Measurements from ENCODE around the gene DTYMK. TPM values are rescaled to one million over a fixed set of nuclear protein-coding genes. Genes with fewer than 3 reads are reported as not detected.

The DTYMK gene
- total and polyA plus RNA-seq, 2 donors (not counting 3 experiments of a cell fraction or from before 2014, with no cell fraction given), result 67.0 to 104 TPM

DNA sequence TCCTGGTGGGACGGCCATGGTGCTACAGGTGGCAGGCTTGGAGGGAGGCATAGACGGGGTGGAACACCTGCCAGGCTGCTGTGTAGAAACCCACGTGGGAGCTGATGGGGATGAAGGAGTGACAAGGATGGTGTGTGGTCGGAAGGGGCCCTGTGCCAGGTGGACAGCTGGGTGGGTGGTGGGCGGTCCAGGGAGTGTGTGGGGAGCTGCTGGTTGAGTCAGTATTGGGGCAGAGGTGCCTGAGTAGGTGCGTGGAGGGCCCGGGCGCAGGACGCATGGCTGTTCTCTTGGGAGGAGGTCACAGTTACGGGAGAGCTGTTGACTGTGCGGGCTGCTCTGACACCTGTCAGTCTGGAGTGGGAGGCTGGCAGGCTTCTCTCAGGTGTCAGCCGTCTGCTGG, 35.2 kb upstream of the DTYMK start:
- Histone ChIP-seq H4K20me1 (replicated peaks; ENCODE audit: control insufficient read depth, extremely low read depth, insufficient read depth, low read length) (no peaks in the 10 kb centered on the region), H3K27ac (ENCODE audit: insufficient read depth, low read depth, low read length) (no peak overlapping the region), H3K9me1 (replicated peaks; ENCODE audit: control insufficient read depth, extremely low read depth, insufficient read depth, low read length) (no peaks in the 10 kb centered on the region), H3K9me3 (replicated peaks; ENCODE audit: control insufficient read depth, insufficient read depth, low read length) (no peaks in the 10 kb centered on the region), H3K36me3 (ENCODE audit: control insufficient read depth in 2 of 2, extremely low read depth in 1 of 2, insufficient read depth in 2 of 2, low read length in 2 of 2) (peaks cover 0 to 21% of the 10 kb centered on the region in 2 experiments), H3K9ac (replicated peaks; ENCODE audit: extremely low read depth, insufficient read depth, low read length) (no peak overlapping the region), H2AFZ (ENCODE audit: low read depth, low read length) (no peak overlapping the region), H3K4me1 (ENCODE audit: control insufficient read depth, extremely low read depth, insufficient read depth, low read length) (no peaks in the 10 kb centered on the region), H3K4me3 (replicated peaks in 1 of 3; ENCODE audit: insufficient read depth in 1 of 3, low read depth in 1 of 3, low read length in 3 of 3) (no peak overlapping the region), H3K79me2 (ENCODE audit: control insufficient read depth, insufficient read depth, low read length) (no peaks in the 10 kb centered on the region), H3K4me2 (ENCODE audit: insufficient read depth, low read length) (no peak overlapping the region), H3K27me3 (ENCODE audit: control insufficient read depth in 2 of 2, insufficient read depth in 2 of 2, low read length in 2 of 2) (no peaks in the 10 kb centered on the region)
- BruUV-seq (replicated peaks), result no TSS peak
- TF ChIP-seq MYC (IDR thresholded peaks at IDR 0.05; ENCODE audit: low read depth, low read length), result no peak
- no peak for TF ChIP-seq EZH2 (IDR thresholded peaks at IDR 0.05; ENCODE audit: borderline replicate concordance, low read depth, low read length, severe bottlenecking)
- TF ChIP-seq, protein P1, sequence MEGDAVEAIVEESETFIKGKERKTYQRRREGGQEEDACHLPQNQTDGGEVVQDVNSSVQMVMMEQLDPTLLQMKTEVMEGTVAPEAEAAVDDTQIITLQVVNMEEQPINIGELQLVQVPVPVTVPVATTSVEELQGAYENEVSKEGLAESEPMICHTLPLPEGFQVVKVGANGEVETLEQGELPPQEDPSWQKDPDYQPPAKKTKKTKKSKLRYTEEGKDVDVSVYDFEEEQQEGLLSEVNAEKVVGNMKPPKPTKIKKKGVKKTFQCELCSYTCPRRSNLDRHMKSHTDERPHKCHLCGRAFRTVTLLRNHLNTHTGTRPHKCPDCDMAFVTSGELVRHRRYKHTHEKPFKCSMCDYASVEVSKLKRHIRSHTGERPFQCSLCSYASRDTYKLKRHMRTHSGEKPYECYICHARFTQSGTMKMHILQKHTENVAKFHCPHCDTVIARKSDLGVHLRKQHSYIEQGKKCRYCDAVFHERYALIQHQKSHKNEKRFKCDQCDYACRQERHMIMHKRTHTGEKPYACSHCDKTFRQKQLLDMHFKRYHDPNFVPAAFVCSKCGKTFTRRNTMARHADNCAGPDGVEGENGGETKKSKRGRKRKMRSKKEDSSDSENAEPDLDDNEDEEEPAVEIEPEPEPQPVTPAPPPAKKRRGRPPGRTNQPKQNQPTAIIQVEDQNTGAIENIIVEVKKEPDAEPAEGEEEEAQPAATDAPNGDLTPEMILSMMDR (IDR thresholded peaks at IDR 0.05; ENCODE audit: extremely low read depth in 1 of 2, insufficient read depth in 1 of 2, low read depth in 1 of 2, low read length in 2 of 2), result no peak
- no peak for TF ChIP-seq POLR2A (IDR thresholded peaks at IDR 0.05; ENCODE audit: low read depth, low read length)
- no peak for TF ChIP-seq POLR2AphosphoS5 (IDR thresholded peaks at IDR 0.05; ENCODE audit: insufficient read depth, low read depth, low read length)
- TF ChIP-seq GATA2 (IDR thresholded peaks at IDR 0.05; ENCODE audit: insufficient read depth, insufficient read length, low read depth, low read length), result no peak
- dilution Hi-C loops (cut with MboI; ENCODE audit: extremely low pct_ligation_motif_present, low sequenced_read_pairs) (no loop called here), intact Hi-C loops (cut with micrococcal nuclease) (no loop called here)
- ChIA-PET CTCF (interaction anchor here (1.0 kb wide), 1 partner anchor 12 kb away, joined by 3 read pairs; the partner anchor contains the start of gene D2HGDH), POLR2A (no interaction called here)
- FAIRE-seq (no peak), DNase-seq (ENCODE audit: low read depth, low spot score) (no peak)

DNA sequence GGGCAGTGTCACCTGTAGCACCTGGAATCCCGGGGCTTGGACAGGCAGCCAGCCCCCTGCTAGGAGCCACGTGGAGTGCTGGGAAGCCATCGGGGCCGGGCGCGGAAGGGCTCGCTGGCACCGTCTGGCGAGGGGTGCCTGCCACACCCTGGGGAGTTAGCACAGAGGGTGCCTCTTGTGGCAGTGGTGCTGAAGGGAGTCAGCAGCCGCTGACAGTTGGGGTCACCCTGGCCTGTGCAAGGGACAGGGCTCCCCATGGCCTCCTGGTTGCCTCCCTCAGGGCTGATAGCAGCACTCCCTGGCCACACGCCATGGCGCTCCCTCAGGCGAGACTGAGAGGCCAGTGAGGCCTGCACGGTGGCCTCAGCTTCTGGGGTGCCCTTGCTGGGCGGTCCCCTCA, 33.9 kb upstream of the DTYMK start:
- Histone ChIP-seq H3K27ac (ENCODE audit: insufficient read depth, low read depth, low read length) (no peak overlapping the region), H3K4me2 (ENCODE audit: insufficient read depth, low read length) (no peak overlapping the region), H3K4me3 (replicated peaks in 1 of 3; ENCODE audit: insufficient read depth in 1 of 3, low read depth in 1 of 3, low read length in 3 of 3) (no peak overlapping the region), H3K9ac (replicated peaks; ENCODE audit: extremely low read depth, insufficient read depth, low read length) (no peak overlapping the region), H2AFZ (ENCODE audit: low read depth, low read length) (no peak overlapping the region), H3K9me1 (replicated peaks; ENCODE audit: control insufficient read depth, extremely low read depth, insufficient read depth, low read length) (no peaks in the 10 kb centered on the region), H3K36me3 (ENCODE audit: control insufficient read depth in 2 of 2, extremely low read depth in 1 of 2, insufficient read depth in 2 of 2, low read length in 2 of 2) (peaks cover 0 to 21% of the 10 kb centered on the region in 2 experiments), H3K27me3 (ENCODE audit: control insufficient read depth in 2 of 2, insufficient read depth in 2 of 2, low read length in 2 of 2) (no peaks in the 10 kb centered on the region), H3K4me1 (ENCODE audit: control insufficient read depth, extremely low read depth, insufficient read depth, low read length) (no peaks in the 10 kb centered on the region), H3K79me2 (ENCODE audit: control insufficient read depth, insufficient read depth, low read length) (no peaks in the 10 kb centered on the region), H4K20me1 (replicated peaks; ENCODE audit: control insufficient read depth, extremely low read depth, insufficient read depth, low read length) (no peaks in the 10 kb centered on the region), H3K9me3 (replicated peaks; ENCODE audit: control insufficient read depth, insufficient read depth, low read length) (no peaks in the 10 kb centered on the region)
- dilution Hi-C loops (cut with MboI; ENCODE audit: extremely low pct_ligation_motif_present, low sequenced_read_pairs) (no loop called here), intact Hi-C loops (cut with micrococcal nuclease) (no loop called here)
- FAIRE-seq, result no peak
- DNase-seq (ENCODE audit: low read depth, low spot score), result no peak
- TF ChIP-seq MYC (IDR thresholded peaks at IDR 0.05; ENCODE audit: low read depth, low read length) (no peak), MAX (IDR thresholded peaks at IDR 0.05; ENCODE audit: insufficient read depth, insufficient read length) (no peak), POLR2AphosphoS5 (IDR thresholded peaks at IDR 0.05; ENCODE audit: insufficient read depth, low read depth, low read length) (no peak), FOS (IDR thresholded peaks at IDR 0.05; ENCODE audit: borderline replicate concordance, insufficient read depth, low read length) (no peak), JUN (IDR thresholded peaks at IDR 0.05; ENCODE audit: borderline replicate concordance, insufficient read depth, insufficient read length, low read depth) (no peak), POLR2A (IDR thresholded peaks at IDR 0.05; ENCODE audit: low read depth, low read length) (no peak), EZH2 (IDR thresholded peaks at IDR 0.05; ENCODE audit: borderline replicate concordance, low read depth, low read length, severe bottlenecking) (no peak), GATA2 (IDR thresholded peaks at IDR 0.05; ENCODE audit: insufficient read depth, insufficient read length, low read depth, low read length) (no peak)
- TF ChIP-seq, protein P1 (IDR thresholded peaks at IDR 0.05; ENCODE audit: extremely low read depth in 1 of 2, insufficient read depth in 1 of 2, low read depth in 1 of 2, low read length in 2 of 2), result no peak
- no TSS peak for BruUV-seq (replicated peaks)
- POLR2A ChIA-PET, result no interaction called here
- CTCF ChIA-PET, result interaction anchor here (1.0 kb wide), 1 partner anchor 13 kb away, joined by 3 read pairs; the partner anchor contains the start of gene D2HGDH
